Adipocyte (in vitro differentiated cells): Measurements from ENCODE around the gene ARSI.
"Not testable (repeated sequence)": the region's sequence is repeated elsewhere in the genome, so short reads cannot be mapped to it uniquely, and the experiment has no call there.

Experiments
- DNase-seq: peaks from one replicate; pipeline ENCODE4 v3.0.0-alpha.2; 2015; ENCODE audit warnings: low read depth
- H3K27me3 ChIP-seq: replicated peaks from 2 replicates; pipeline ENCODE4 v1.7.0; 2013; ENCODE audit warnings: mild to moderate bottlenecking, low read length, moderate library complexity; ENCODE audit not compliant: control insufficient read depth, insufficient read depth
- H3K36me3 ChIP-seq: 2 replicates; pipeline ENCODE4 v1.7.0; 2013; ENCODE audit warnings: low read length, mild to moderate bottlenecking, moderate library complexity; ENCODE audit not compliant: control insufficient read depth, insufficient read depth, severe bottlenecking
- H3K4me1 ChIP-seq: 2 replicates; pipeline ENCODE4 v1.7.0; 2013; ENCODE audit warnings: mild to moderate bottlenecking, low read length, moderate library complexity; ENCODE audit not compliant: control insufficient read depth, insufficient read depth
- H3K4me3 ChIP-seq: 2 replicates; pipeline ENCODE4 v1.7.0; 2013; ENCODE audit warnings: mild to moderate bottlenecking, low read length, moderate library complexity
- H3K9ac ChIP-seq: 2 replicates; pipeline ENCODE4 v1.7.0; 2013; ENCODE audit warnings: mild to moderate bottlenecking, low read length, moderate library complexity
- H3K9me3 ChIP-seq: 2 replicates; pipeline ENCODE4 v1.7.0; 2013; ENCODE audit warnings: mild to moderate bottlenecking, low read length, moderate library complexity; ENCODE audit not compliant: control insufficient read depth

The ARSI gene

DNA sequence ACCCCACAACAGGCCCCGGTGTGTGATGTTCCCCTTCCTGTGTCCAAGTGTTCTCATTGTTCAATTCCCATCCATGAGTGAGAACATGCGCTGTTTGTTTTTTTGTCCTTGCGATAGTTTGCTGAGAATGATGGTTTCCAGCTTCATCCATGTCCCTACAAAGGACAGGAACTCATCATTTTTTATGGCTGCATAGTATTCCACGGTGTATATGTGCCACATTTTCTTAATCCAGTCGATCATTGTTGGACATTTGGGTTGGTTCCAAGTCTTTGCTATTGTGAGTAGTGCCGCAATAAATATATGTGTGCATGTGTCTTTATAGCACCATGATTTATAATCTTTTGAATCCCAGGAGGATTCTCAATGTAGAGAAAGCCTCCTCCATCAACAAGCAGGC is 54.2 kb downstream of the ARSI start:
- DNase-seq, H3K36me3 ChIP-seq, H3K9ac ChIP-seq, H3K4me3 ChIP-seq, H3K9me3 ChIP-seq, H3K27me3 ChIP-seq: not testable (repeated sequence)
- H3K4me1 ChIP-seq = peaks cover 11% of the 10 kb centered on the region

DNA sequence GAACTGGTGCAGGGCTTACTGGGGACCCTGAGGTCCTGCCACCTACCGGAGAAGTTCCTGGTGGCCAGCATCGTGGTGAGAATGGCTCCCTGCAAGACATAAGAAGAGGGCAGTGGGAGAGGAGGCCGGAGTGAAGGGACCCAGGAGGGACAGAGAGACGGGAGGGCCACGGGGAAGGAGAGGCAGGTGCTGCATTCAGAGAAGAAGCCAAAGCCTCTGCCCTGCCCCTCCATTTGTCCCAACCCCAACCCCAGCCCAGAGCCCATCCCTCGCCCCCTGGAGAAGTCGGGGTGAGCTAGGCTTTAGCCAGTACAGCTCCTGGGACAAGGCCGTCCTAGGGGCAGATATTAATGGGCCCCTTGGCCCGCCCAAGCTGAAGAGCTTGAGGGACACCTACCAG is 55.0 kb downstream of the ARSI start:
- no peak overlapping the region for H3K4me3 ChIP-seq
- no peaks in the 10 kb centered on the region for H3K27me3 ChIP-seq
- no peak for DNase-seq
- peaks cover 11% of the 10 kb centered on the region for H3K4me1 ChIP-seq
- H3K9ac ChIP-seq = no peak overlapping the region
- H3K36me3 ChIP-seq = no peaks in the 10 kb centered on the region
- no peaks in the 10 kb centered on the region for H3K9me3 ChIP-seq

DNA sequence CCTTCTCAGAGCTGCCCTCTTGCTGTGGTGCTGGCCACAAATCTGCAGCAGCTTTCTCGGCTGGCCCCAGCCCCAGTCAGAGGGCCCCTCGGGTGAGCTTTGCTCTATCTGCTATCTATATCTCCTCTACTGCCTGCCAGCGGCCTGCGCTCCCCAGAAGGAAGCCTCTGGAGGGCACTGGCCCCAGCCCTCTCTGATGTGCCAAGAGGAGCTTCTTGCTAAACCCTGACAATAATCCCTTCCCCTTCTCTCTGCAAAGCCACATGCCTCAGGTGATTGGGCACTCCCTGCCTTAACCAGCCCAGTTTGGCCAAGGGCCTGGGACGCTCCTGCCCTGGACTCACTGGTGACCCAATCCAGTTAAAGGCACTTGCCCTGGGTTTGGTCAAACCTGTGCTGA is 55.9 kb downstream of the ARSI start:
- no peak for DNase-seq
- Histone ChIP-seq H3K9me3 (no peaks in the 10 kb centered on the region), H3K36me3 (no peaks in the 10 kb centered on the region), H3K9ac (no peak overlapping the region), H3K4me3 (no peak overlapping the region), H3K27me3 (no peaks in the 10 kb centered on the region), H3K4me1 (peaks cover 11% of the 10 kb centered on the region)

DNA sequence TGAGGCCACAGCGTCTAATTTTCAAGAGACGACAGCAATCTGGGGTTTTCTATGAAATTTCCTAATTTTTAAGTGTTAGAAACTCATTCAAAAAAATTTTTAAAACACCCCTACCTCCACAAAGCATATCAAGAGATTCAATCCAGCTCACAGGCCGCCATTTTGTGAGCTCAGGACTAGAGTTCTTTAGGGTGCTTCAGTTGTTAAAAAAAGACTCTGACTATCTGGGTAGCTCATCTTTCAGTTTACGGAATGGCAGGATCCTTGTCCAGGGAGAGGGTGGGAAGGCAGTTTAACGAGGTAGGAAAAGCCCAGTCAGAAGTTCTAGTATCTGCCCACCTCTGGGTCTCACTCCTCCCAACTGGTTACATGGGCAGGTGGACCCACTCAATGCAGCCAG is 56.3 kb downstream of the ARSI start:
- no peaks in the 10 kb centered on the region for H3K36me3 ChIP-seq
- H3K4me3 ChIP-seq = no peak overlapping the region

More for the DNA sequence above, 56.3 kb downstream of the ARSI start:
- Histone ChIP-seq H3K9ac (no peak overlapping the region), H3K9me3 (no peaks in the 10 kb centered on the region), H3K27me3 (no peaks in the 10 kb centered on the region), H3K4me1 (peaks cover 11% of the 10 kb centered on the region)
- no peak for DNase-seq
